ENCODE data around the gene MYCBPAP.
"Not testable (repeated sequence)": the region's sequence is repeated elsewhere in the genome, so short reads cannot be mapped to it uniquely, and the experiment has no call there.

MYCBPAP gene

DNA sequence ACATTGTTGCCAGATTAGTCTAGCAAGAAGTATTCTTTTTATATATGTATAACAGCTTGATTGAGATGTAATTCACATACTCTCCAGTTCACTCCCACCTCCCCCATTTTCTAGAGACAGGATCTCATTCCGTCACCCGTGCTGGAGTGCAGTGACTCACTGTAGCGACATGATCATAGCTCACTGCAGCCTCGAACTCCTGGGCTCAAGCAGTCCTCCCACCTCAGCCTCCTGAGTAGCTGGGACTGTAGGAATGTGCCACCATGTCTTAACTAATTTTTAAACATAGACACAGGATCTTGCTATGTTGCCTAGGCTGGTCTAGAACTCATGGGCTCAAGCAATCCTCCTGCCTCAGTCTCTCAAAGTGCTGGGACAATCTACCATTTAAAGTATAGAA lies 32.9 kb upstream of the MYCBPAP start:
- no peaks in the 10 kb centered on the region for H3K36me3 ChIP-seq (ENCODE audit: control insufficient read depth, insufficient read depth, low read length)
- H3K4me3 ChIP-seq (ENCODE audit: low read length) = no peak overlapping the region
- H3K9ac ChIP-seq (ENCODE audit: low read length) = no peak overlapping the region
- no peaks in the 10 kb centered on the region for H3K27me3 ChIP-seq (ENCODE audit: control insufficient read depth, insufficient read depth, low read length)
- no peak overlapping the region for H3K27ac ChIP-seq (ENCODE audit: low read depth, low read length)
- H3K4me1 ChIP-seq (ENCODE audit: control insufficient read depth, insufficient read depth, low read length) = peaks cover 4% of the 10 kb centered on the region

DNA sequence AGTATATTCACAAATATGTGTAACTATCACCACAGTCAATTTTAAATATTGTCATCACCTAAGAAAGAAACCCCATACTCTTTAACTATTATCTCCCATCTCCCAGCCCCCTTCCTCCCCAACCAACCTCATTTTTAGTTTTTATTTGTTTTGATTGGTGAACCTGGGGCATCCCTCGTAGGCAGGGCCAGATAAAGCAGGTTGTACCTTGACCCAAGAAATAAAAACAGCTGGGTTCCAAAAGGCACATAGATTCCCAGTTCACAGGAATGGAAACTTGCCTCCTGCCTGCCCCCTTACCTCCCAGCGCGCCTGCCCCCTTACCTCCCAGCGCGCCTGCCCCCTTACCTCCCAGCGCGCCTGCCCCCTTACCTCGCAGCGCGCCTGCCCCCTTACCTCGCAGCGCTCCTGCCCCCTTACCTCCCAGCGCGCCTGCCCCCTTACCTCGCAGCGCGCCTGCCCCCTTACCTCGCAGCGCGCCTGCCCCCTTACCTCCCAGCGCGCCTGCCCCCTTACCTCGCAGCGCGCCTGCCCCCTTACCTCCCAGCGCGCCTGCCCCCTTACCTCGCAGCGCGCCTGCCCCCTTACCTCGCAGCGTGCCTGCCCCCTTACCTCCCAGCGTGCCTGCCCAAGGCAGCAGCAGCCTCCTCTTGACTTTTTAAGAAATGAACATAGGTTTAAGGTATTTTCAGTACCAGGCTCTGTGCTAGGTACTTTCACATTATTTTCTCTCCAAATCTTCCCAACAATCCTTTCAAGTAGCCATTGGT lies 32.3 kb upstream of the MYCBPAP start:
- not testable (repeated sequence) for H3K27ac ChIP-seq (ENCODE audit: low read depth, low read length); H3K27me3 ChIP-seq (ENCODE audit: control insufficient read depth, insufficient read depth, low read length); H3K4me1 ChIP-seq (ENCODE audit: control insufficient read depth, insufficient read depth, low read length); H3K9ac ChIP-seq (ENCODE audit: low read length); H3K4me3 ChIP-seq (ENCODE audit: low read length); H3K36me3 ChIP-seq (ENCODE audit: control insufficient read depth, insufficient read depth, low read length)

DNA sequence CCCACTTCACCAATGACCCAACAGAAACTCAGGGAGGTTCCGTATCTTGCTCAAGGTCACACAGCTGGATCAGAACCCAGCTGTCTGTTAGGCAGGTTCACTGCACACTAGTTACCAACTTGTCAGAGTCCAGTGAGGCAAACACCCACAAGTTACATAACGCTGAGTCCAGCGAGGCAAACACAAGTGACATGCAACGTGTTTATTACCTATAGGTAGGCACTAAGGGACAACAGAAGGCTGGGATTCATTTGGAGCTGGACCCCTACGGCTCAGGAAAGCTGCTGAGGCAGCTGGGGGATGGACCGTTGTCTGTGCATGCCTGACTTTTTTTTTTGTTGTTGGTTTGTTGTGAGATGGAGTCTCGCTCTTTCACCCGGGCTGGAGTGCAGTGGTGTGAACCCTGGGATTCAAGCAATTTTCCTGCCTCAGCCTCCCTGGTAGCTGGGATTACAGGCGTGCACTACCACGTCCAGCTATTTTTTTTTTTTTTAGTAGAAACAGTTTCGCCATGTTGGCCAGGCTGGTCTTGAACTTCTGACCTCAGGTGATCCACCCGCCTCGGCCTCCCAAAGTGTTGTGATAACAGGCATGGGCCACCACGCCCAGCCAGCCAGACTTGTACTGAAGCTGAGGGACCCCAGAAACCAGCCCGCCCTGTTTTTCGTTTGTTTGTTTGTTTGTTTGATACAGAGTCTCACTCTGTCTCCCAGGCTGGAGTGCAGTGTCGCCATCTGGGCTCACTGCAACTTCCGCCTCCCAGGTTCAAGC lies 31.5 kb upstream of the MYCBPAP start:
- Histone ChIP-seq H3K4me1 (ENCODE audit: control insufficient read depth, insufficient read depth, low read length) (peaks cover 4% of the 10 kb centered on the region), H3K27me3 (ENCODE audit: control insufficient read depth, insufficient read depth, low read length) (no peaks in the 10 kb centered on the region), H3K27ac (ENCODE audit: low read depth, low read length) (no peak overlapping the region), H3K36me3 (ENCODE audit: control insufficient read depth, insufficient read depth, low read length) (peaks cover under 1% of the 10 kb centered on the region), H3K9ac (ENCODE audit: low read length) (no peak overlapping the region), H3K4me3 (ENCODE audit: low read length) (no peak overlapping the region)

GRCh38 chr17:50477976-50478375 lies 30.3 kb upstream of the MYCBPAP start:
- peaks cover 6% of the 10 kb centered on the region for H3K4me1 ChIP-seq (ENCODE audit: control insufficient read depth, insufficient read depth, low read length)
- H3K9ac ChIP-seq (ENCODE audit: low read length) = peak overlapping the region; percentile 5
- H3K4me3 ChIP-seq (ENCODE audit: low read length) = peak overlapping the region; percentile 91

DNA sequence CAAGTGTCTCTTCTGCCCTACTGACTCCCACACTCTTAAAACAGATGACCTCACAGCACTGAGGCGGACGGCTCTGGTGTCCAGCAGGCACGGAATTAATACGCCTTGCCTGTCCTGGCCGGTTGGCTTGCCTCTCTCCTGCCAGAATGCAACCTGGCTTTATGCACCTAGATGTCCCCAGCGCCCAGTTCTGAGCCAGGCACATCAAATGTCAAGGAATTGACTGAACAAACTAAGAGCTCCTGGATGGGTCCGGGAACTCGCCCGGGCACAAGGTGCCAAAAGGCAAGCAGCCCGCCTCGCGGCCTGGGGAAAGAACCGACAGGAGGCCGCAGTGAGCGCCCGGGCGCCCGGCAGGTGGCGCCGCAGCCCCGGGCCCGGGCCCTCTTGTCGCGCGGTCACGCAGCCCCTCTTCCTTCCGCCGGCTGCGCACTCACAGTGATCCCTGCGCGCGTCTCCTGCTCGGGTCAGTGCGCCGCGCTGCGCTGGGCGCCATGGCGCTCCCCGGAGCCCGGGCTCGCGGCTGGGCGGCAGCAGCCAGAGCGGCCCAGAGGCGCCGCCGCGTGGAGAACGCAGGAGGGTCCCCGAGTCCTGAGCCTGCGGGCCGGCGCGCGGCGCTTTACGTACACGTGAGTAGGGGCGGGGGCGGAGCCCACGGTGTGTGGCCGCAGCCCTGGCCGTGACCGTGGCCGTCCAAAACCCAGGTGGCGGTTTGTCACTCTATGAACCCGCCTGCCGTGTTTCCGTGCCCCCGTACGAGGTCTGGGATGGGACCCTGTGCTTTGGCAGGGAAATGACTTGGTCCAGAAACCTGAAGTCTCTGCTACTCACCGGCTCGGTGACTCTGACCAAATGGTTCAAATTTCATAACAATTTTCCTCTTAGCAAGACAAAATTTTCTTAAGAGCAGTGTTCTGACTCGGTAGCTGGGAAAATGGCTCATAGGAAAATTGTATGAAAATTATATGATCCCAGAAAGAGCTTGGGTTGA lies 29.6 kb upstream of the MYCBPAP start, which contains the start of gene RSAD1:
RSAD1 (plus strand) TSS at position 470 of the 991 bp plus-strand sequence; CDS start at position 495, 25 bp downstream.
- peak within 1 kb of the TSS; percentile 80 for H3K27ac ChIP-seq (ENCODE audit: low read depth, low read length)
- H3K4me3 ChIP-seq (ENCODE audit: low read length) = peak within 1 kb of the TSS; percentile 91
- no peaks in the 10 kb centered on the region for H3K27me3 ChIP-seq (ENCODE audit: control insufficient read depth, insufficient read depth, low read length)
- H3K36me3 ChIP-seq (ENCODE audit: control insufficient read depth, insufficient read depth, low read length) = peaks cover 8% of the 10 kb centered on the region
- H3K4me1 ChIP-seq (ENCODE audit: control insufficient read depth, insufficient read depth, low read length) = peaks cover 6% of the 10 kb centered on the region
- H3K9ac ChIP-seq (ENCODE audit: low read length) = peak within 1 kb of the TSS; percentile 87

More at GRCh38 chr17:50477976-50478375, 30.3 kb upstream of the MYCBPAP start:
- Histone ChIP-seq H3K27ac (ENCODE audit: low read depth, low read length) (peak overlapping the region; percentile 80), H3K36me3 (ENCODE audit: control insufficient read depth, insufficient read depth, low read length) (peaks cover 3% of the 10 kb centered on the region), H3K27me3 (ENCODE audit: control insufficient read depth, insufficient read depth, low read length) (no peaks in the 10 kb centered on the region)

GRCh38 chr17:50479522-50480141 lies 28.6 kb upstream of the MYCBPAP start:
- Histone ChIP-seq H3K4me3 (ENCODE audit: low read length) (peak overlapping the region; percentile 91), H3K27me3 (ENCODE audit: control insufficient read depth, insufficient read depth, low read length) (no peaks in the 10 kb centered on the region), H3K9ac (ENCODE audit: low read length) (no peak overlapping the region), H3K36me3 (ENCODE audit: control insufficient read depth, insufficient read depth, low read length) (peaks cover 13% of the 10 kb centered on the region), H3K27ac (ENCODE audit: low read depth, low read length) (peak overlapping the region; percentile 80), H3K4me1 (ENCODE audit: control insufficient read depth, insufficient read depth, low read length) (peaks cover 6% of the 10 kb centered on the region)

GRCh38 chr17:50480142-50480764 lies 28.0 kb upstream of the MYCBPAP start:
- peaks cover 6% of the 10 kb centered on the region for H3K4me1 ChIP-seq (ENCODE audit: control insufficient read depth, insufficient read depth, low read length)
- H3K27ac ChIP-seq (ENCODE audit: low read depth, low read length) = no peak overlapping the region
- peaks cover 13% of the 10 kb centered on the region for H3K36me3 ChIP-seq (ENCODE audit: control insufficient read depth, insufficient read depth, low read length)
- no peaks in the 10 kb centered on the region for H3K27me3 ChIP-seq (ENCODE audit: control insufficient read depth, insufficient read depth, low read length)
- H3K9ac ChIP-seq (ENCODE audit: low read length) = no peak overlapping the region
- H3K4me3 ChIP-seq (ENCODE audit: low read length) = no peak overlapping the region

GRCh38 chr17:50480854-50481490 lies 27.3 kb upstream of the MYCBPAP start:
- no peak overlapping the region for H3K4me3 ChIP-seq (ENCODE audit: low read length)
- no peak overlapping the region for H3K27ac ChIP-seq (ENCODE audit: low read depth, low read length)
- no peaks in the 10 kb centered on the region for H3K27me3 ChIP-seq (ENCODE audit: control insufficient read depth, insufficient read depth, low read length)
- no peak overlapping the region for H3K9ac ChIP-seq (ENCODE audit: low read length)
- peaks cover 6% of the 10 kb centered on the region for H3K4me1 ChIP-seq (ENCODE audit: control insufficient read depth, insufficient read depth, low read length)
- peaks cover 17% of the 10 kb centered on the region for H3K36me3 ChIP-seq (ENCODE audit: control insufficient read depth, insufficient read depth, low read length)

DNA sequence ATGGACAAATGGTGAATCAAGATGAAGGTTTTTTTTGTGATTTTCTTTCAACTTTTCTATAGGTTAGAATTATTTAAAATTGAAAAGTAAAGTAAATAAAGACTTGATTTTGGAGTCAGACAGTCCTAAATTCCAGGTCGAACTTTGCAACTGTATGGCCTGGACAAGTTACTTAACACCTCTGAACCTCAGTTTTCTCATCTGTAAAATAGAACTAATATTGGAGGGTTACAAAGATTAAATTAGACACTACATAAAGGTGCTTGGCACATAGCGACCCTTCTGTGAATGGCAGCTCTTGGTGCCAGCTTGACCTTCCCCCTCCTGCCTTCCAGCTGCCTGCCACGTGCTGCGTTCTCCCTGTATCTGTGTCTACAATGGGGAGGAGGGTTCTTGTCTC lies 26.6 kb upstream of the MYCBPAP start:
- H3K27ac ChIP-seq (ENCODE audit: low read depth, low read length) = no peak overlapping the region
- peaks cover 6% of the 10 kb centered on the region for H3K4me1 ChIP-seq (ENCODE audit: control insufficient read depth, insufficient read depth, low read length)
- H3K4me3 ChIP-seq (ENCODE audit: low read length) = no peak overlapping the region
- no peak overlapping the region for H3K9ac ChIP-seq (ENCODE audit: low read length)
- H3K36me3 ChIP-seq (ENCODE audit: control insufficient read depth, insufficient read depth, low read length) = peaks cover 17% of the 10 kb centered on the region
- H3K27me3 ChIP-seq (ENCODE audit: control insufficient read depth, insufficient read depth, low read length) = no peaks in the 10 kb centered on the region

GRCh38 chr17:50482110-50482509 lies 26.1 kb upstream of the MYCBPAP start:
- H3K4me3 ChIP-seq (ENCODE audit: low read length) = no peak overlapping the region
- peaks cover 17% of the 10 kb centered on the region for H3K36me3 ChIP-seq (ENCODE audit: control insufficient read depth, insufficient read depth, low read length)
- no peak overlapping the region for H3K9ac ChIP-seq (ENCODE audit: low read length)
- H3K4me1 ChIP-seq (ENCODE audit: control insufficient read depth, insufficient read depth, low read length) = peaks cover 6% of the 10 kb centered on the region
- H3K27ac ChIP-seq (ENCODE audit: low read depth, low read length) = peak overlapping the region; percentile 30
- H3K27me3 ChIP-seq (ENCODE audit: control insufficient read depth, insufficient read depth, low read length) = no peaks in the 10 kb centered on the region

GRCh38 chr17:50482516-50482915 lies 25.7 kb upstream of the MYCBPAP start:
- H3K9ac ChIP-seq (ENCODE audit: low read length) = no peak overlapping the region

More at GRCh38 chr17:50482516-50482915, 25.7 kb upstream of the MYCBPAP start:
- Histone ChIP-seq H3K4me1 (ENCODE audit: control insufficient read depth, insufficient read depth, low read length) (peaks cover 6% of the 10 kb centered on the region), H3K36me3 (ENCODE audit: control insufficient read depth, insufficient read depth, low read length) (peaks cover 17% of the 10 kb centered on the region), H3K27me3 (ENCODE audit: control insufficient read depth, insufficient read depth, low read length) (no peaks in the 10 kb centered on the region), H3K27ac (ENCODE audit: low read depth, low read length) (peak overlapping the region; percentile 70), H3K4me3 (ENCODE audit: low read length) (no peak overlapping the region)
